ENCODE measurements around the gene OTOG. TPM values are rescaled to one million over a fixed set of nuclear protein-coding genes. Genes with fewer than 3 reads are reported as not detected.

OTOG gene
- total RNA-seq, 3 donors from 2014 or later = 0.06 TPM; not detected in 2

DNA sequence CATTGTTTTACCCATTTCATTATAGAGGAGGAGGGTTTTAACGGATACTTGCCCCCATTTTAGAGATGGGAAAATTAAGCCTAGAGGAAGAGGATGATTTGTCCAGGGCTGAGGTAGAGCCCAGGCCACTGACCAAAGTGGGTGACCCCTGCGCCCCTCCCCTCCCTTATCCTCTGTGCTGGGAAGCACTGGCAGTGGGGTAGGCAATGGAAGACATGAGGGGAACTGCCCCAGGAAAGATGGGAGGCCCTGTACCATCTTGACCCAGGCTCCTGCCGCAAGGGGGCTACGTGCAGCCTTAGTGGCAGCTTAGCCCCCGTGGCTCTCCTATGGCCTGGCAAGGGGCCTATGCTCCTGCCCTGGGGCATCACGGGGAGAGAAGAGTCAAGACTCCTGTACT lies 95.9 kb downstream of the OTOG start:
- intact Hi-C loops (cut with DNase I, micrococcal nuclease) = no loop called here
- Histone ChIP-seq H3K4me1 (ENCODE audit: low read depth) (no peaks in the 10 kb centered on the region), H3K36me3 (ENCODE audit: low read depth) (no peaks in the 10 kb centered on the region), H3K9me3 (no peaks in the 10 kb centered on the region), H3K4me3 (no peak overlapping the region)
- no peak for TF ChIP-seq CTCF (IDR thresholded peaks at IDR 0.05)
- no peak for DNase-seq
- ATAC-seq = no peak

DNA sequence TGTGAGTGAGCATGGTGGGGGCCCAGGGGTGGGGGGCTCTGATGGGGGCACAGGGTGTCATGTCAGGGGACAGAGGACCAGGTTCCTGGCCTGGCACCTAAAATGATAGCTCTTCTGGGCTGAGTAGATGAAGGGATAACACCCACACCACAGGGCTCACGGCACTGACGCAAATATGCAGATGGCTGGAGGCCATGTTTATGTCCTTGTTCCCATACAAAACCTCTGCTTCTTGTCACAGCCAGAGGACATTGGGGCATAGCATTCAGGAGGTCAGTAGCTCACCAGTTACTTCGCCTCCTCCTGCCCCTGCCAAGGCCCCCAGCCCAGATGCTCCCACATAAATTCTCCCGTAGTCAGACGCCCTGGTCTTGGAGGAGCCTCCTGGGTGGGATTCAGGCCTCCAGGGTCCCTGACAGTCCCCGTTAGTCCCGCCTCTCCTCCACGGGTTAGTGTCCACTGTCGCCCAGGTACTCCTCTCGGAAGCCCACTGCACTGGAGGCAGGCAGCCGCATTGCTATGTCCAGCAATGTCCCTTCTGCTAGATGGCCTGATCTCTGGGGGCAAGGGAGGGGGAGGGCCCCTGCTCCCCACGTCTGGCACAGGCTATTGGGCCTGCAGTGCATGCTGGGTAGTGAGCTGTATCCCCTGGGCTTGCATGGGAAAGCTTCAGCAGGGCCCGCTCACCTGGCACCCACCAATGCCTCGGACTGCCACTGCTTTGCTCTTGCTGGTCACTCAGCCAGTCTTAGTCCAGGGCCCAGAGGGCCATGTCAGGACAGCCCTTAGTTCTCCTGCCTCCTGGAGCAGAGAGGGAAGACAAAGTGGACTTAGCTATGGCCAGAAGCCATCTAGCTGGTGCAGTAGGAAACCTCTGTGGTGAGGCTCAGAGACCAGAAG lies 96.7 kb downstream of the OTOG start:
- TF ChIP-seq CTCF (IDR thresholded peaks at IDR 0.05) = no peak
- intact Hi-C loops (cut with DNase I, micrococcal nuclease) = no loop called here
- ATAC-seq (no peak), DNase-seq (no peak)
- Histone ChIP-seq H3K36me3 (ENCODE audit: low read depth) (no peaks in the 10 kb centered on the region), H3K9me3 (no peaks in the 10 kb centered on the region), H3K4me3 (no peak overlapping the region), H3K4me1 (ENCODE audit: low read depth) (no peaks in the 10 kb centered on the region)

DNA sequence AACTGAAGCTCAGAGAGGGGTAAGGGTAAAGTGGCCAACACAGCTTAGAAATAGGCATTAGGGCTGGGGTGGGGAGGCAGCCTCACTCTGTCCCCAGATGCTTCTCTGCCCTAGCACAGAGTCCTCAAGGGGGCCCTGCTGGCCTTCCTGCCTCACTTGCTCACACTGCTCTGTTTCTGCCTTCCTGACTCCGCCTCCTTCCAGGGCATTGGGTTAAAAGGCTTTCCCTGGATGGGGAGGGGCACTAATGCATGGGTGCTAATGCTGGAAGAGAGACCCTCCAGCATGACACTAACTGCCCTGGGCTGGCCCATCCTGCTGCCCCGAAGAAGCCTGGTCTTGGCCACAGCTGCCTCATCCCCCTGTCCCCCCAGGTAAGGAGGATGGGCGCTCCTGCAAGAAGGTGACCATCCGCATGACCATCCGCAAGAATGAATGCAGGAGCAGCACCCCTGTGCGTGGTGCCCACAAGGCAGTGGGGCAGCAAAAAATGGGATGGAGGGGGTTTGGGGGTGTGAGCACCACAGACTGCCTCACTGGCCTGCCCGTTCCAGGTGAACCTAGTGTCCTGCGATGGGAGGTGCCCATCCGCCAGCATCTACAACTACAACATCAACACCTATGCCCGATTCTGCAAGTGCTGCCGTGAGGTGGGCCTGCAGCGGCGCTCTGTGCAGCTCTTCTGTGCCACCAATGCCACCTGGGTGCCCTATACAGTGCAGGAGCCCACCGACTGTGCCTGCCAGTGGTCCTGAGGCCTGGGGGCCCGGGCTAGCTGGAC lies 98.3 kb downstream of the OTOG start:
- H3K4me3 ChIP-seq = no peak overlapping the region
- no peak for TF ChIP-seq CTCF (IDR thresholded peaks at IDR 0.05)
- ATAC-seq (no peak), DNase-seq (no peak)
- H3K9me3 ChIP-seq = no peaks in the 10 kb centered on the region
- intact Hi-C loops (cut with DNase I, micrococcal nuclease) = no loop called here
- H3K4me1 ChIP-seq (ENCODE audit: low read depth) = no peaks in the 10 kb centered on the region
- H3K36me3 ChIP-seq (ENCODE audit: low read depth) = no peaks in the 10 kb centered on the region

DNA sequence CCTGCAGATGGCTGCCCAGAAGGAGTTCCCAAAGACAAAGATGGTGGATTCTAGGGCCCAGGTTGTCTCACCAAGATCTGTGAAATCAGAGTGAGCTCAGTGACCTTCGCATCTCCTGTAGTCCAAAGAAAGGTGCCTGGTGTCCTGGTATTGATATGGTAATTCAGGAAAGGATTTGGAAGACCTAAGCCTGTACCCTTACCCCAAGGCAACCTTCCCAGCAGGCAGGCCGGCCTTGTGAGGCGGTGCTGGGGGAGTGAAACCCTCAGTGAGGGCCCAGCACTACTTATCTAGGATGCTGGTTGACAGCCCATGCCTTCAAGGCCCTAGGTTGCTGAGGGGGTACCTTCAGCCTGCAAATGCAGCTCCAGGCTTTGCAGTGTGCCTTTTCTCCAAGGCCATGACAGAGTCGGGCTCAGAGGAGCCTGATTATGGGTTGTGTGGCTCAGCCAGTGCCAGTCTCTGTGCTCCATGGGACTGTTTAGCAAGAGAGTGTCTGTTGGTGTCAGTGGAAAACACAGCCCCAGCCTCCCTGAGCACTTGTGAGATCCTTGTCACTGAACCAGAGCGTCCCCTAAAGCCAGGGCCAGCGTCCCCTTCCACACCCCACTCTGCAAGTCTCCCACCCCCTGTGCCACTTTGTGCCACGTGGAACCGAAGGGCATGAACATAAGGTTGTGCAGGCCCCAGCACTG lies 99.5 kb downstream of the OTOG start:
- no peaks in the 10 kb centered on the region for H3K4me1 ChIP-seq (ENCODE audit: low read depth)
- ATAC-seq (no peak), DNase-seq (no peak)
- no peaks in the 10 kb centered on the region for H3K9me3 ChIP-seq
- no peaks in the 10 kb centered on the region for H3K36me3 ChIP-seq (ENCODE audit: low read depth)
- no peak overlapping the region for H3K4me3 ChIP-seq
- TF ChIP-seq CTCF (IDR thresholded peaks at IDR 0.05) = no peak
- intact Hi-C loops (cut with DNase I, micrococcal nuclease) = no loop called here

- TF ChIP-seq CTCF (IDR thresholded peaks at IDR 0.05) = no peak
- no peaks in the 10 kb centered on the region for H3K36me3 ChIP-seq (ENCODE audit: low read depth)
- H3K4me3 ChIP-seq = no peak overlapping the region
- no peaks in the 10 kb centered on the region for H3K9me3 ChIP-seq
- DNase-seq (no peak), ATAC-seq (no peak)
- H3K4me1 ChIP-seq (ENCODE audit: low read depth) = no peaks in the 10 kb centered on the region
- intact Hi-C loops (cut with DNase I, micrococcal nuclease) = no loop called here
Observed at GRCh38 chr11:17648528-17648927, 101.5 kb downstream of the OTOG start.

Measured in mucosa of descending colon (tissue), 3 donors.